Measurements from ENCODE around the gene SRGN. TPM values are rescaled to one million over a fixed set of nuclear protein-coding genes. Genes with fewer than 3 reads are reported as not detected.
"Not testable (repeated sequence)": the region's sequence is repeated elsewhere in the genome, so short reads cannot be mapped to it uniquely, and the experiment has no call there.

Gene SRGN
- total and polyA plus RNA-seq, 2 donors = 290 to 549 TPM

- no peaks in the 10 kb centered on the region for H3K27me3 ChIP-seq (ENCODE audit: control insufficient read depth in 2 of 2, insufficient read depth in 1 of 2, low read length in 1 of 2)
- H3K36me3 ChIP-seq (ENCODE audit: control insufficient read depth in 2 of 2, insufficient read depth in 2 of 2, low read length in 1 of 2) = peaks cover 0 to 16% of the 10 kb centered on the region in 2 donors
- no peak overlapping the region for H3K4me3 ChIP-seq (ENCODE audit: low read length in 2 of 2)
- H3K27ac ChIP-seq (ENCODE audit: low read depth in 1 of 2, low read length in 1 of 2) = no peak overlapping the region
- WGBS = 77% methylated on average over 2 of the region's 2 CpGs
- H3K4me1 ChIP-seq (ENCODE audit: control insufficient read depth in 2 of 2, insufficient read depth in 2 of 2, low read length in 2 of 2) = peaks cover under 1 to 3% of the 10 kb centered on the region in 2 donors
- DNase-seq (ENCODE audit: low read depth in 6 of 9, low spot score in 9 of 9) = no peak
- no peaks in the 10 kb centered on the region for H3K9me3 ChIP-seq (ENCODE audit: control insufficient read depth in 2 of 2, insufficient read depth in 1 of 2, low read length in 1 of 2)
Measured at GRCh38 chr10:69130251-69130650, 42.3 kb downstream of the SRGN start.

- H3K4me1 ChIP-seq (ENCODE audit: control insufficient read depth in 2 of 2, insufficient read depth in 2 of 2, low read length in 2 of 2) = no peaks in the 10 kb centered on the region
- H3K27ac ChIP-seq (ENCODE audit: low read depth in 1 of 2, low read length in 1 of 2) = no peak overlapping the region
- whole genome bisulfite sequencing = 100% methylated on average over 2 of the region's 2 CpGs
- no peak for DNase-seq (ENCODE audit: low read depth in 6 of 9, low spot score in 9 of 9)
- H3K27me3 ChIP-seq (ENCODE audit: control insufficient read depth in 2 of 2, insufficient read depth in 1 of 2, low read length in 1 of 2) = no peaks in the 10 kb centered on the region
- no peak overlapping the region for H3K4me3 ChIP-seq (ENCODE audit: low read length in 2 of 2)
- H3K36me3 ChIP-seq (ENCODE audit: control insufficient read depth in 2 of 2, insufficient read depth in 2 of 2, low read length in 1 of 2) = peaks cover 7 to 9% of the 10 kb centered on the region in 2 donors
- H3K9me3 ChIP-seq (ENCODE audit: control insufficient read depth in 2 of 2, insufficient read depth in 1 of 2, low read length in 1 of 2) = no peaks in the 10 kb centered on the region
Measured at GRCh38 chr10:69139961-69140360, 52.1 kb downstream of the SRGN start.

- H3K27ac ChIP-seq (ENCODE audit: low read depth in 1 of 2, low read length in 1 of 2) = no peak overlapping the region
- H3K27me3 ChIP-seq (ENCODE audit: control insufficient read depth in 2 of 2, insufficient read depth in 1 of 2, low read length in 1 of 2) = no peaks in the 10 kb centered on the region
- no peak for DNase-seq (ENCODE audit: low read depth in 6 of 9, low spot score in 9 of 9)
- WGBS = 97% methylated on average over 1 of the region's 1 CpG
- H3K36me3 ChIP-seq (ENCODE audit: control insufficient read depth in 2 of 2, insufficient read depth in 2 of 2, low read length in 1 of 2) = peaks cover 6 to 7% of the 10 kb centered on the region in 2 donors
- no peaks in the 10 kb centered on the region for H3K9me3 ChIP-seq (ENCODE audit: control insufficient read depth in 2 of 2, insufficient read depth in 1 of 2, low read length in 1 of 2)
- H3K4me3 ChIP-seq (ENCODE audit: low read length in 2 of 2) = no peak overlapping the region
- no peaks in the 10 kb centered on the region for H3K4me1 ChIP-seq (ENCODE audit: control insufficient read depth in 2 of 2, insufficient read depth in 2 of 2, low read length in 2 of 2)
Measured at GRCh38 chr10:69141304-69141703, 53.4 kb downstream of the SRGN start.

GRCh38 chr10:69142074-69142473 lies 54.2 kb downstream of the SRGN start:
- H3K4me3 ChIP-seq (ENCODE audit: low read length in 2 of 2); DNase-seq (ENCODE audit: low read depth in 6 of 9, low spot score in 9 of 9); H3K36me3 ChIP-seq (ENCODE audit: control insufficient read depth in 2 of 2, insufficient read depth in 2 of 2, low read length in 1 of 2); H3K27me3 ChIP-seq (ENCODE audit: control insufficient read depth in 2 of 2, insufficient read depth in 1 of 2, low read length in 1 of 2); H3K9me3 ChIP-seq (ENCODE audit: control insufficient read depth in 2 of 2, insufficient read depth in 1 of 2, low read length in 1 of 2); H3K4me1 ChIP-seq (ENCODE audit: control insufficient read depth in 2 of 2, insufficient read depth in 2 of 2, low read length in 2 of 2); H3K27ac ChIP-seq (ENCODE audit: low read depth in 1 of 2, low read length in 1 of 2): not testable (repeated sequence)
- WGBS = 95% methylated on average over 3 of the region's 3 CpGs

GRCh38 chr10:69142983-69143382 lies 55.1 kb downstream of the SRGN start:
- Histone ChIP-seq H3K4me3 (ENCODE audit: low read length in 2 of 2) (no peak overlapping the region), H3K36me3 (ENCODE audit: control insufficient read depth in 2 of 2, insufficient read depth in 2 of 2, low read length in 1 of 2) (peaks cover 3% of the 10 kb centered on the region in 2 donors), H3K27ac (ENCODE audit: low read depth in 1 of 2, low read length in 1 of 2) (no peak overlapping the region), H3K4me1 (ENCODE audit: control insufficient read depth in 2 of 2, insufficient read depth in 2 of 2, low read length in 2 of 2) (no peaks in the 10 kb centered on the region), H3K27me3 (ENCODE audit: control insufficient read depth in 2 of 2, insufficient read depth in 1 of 2, low read length in 1 of 2) (no peaks in the 10 kb centered on the region), H3K9me3 (ENCODE audit: control insufficient read depth in 2 of 2, insufficient read depth in 1 of 2, low read length in 1 of 2) (no peaks in the 10 kb centered on the region)
- 84% methylated on average over 3 of the region's 3 CpGs for WGBS
- DNase-seq (ENCODE audit: low read depth in 6 of 9, low spot score in 9 of 9) = no peak

- WGBS = 95% methylated on average over 1 of the region's 1 CpG
- DNase-seq (ENCODE audit: low read depth in 6 of 9, low spot score in 9 of 9) = no peak
- H3K9me3 ChIP-seq (ENCODE audit: control insufficient read depth in 2 of 2, insufficient read depth in 1 of 2, low read length in 1 of 2) = no peaks in the 10 kb centered on the region
- H3K27ac ChIP-seq (ENCODE audit: low read depth in 1 of 2, low read length in 1 of 2) = no peak overlapping the region
- peaks cover 0 to 3% of the 10 kb centered on the region in 2 donors for H3K36me3 ChIP-seq (ENCODE audit: control insufficient read depth in 2 of 2, insufficient read depth in 2 of 2, low read length in 1 of 2)
- H3K4me3 ChIP-seq (ENCODE audit: low read length in 2 of 2) = no peak overlapping the region
- no peaks in the 10 kb centered on the region for H3K4me1 ChIP-seq (ENCODE audit: control insufficient read depth in 2 of 2, insufficient read depth in 2 of 2, low read length in 2 of 2)
- H3K27me3 ChIP-seq (ENCODE audit: control insufficient read depth in 2 of 2, insufficient read depth in 1 of 2, low read length in 1 of 2) = no peaks in the 10 kb centered on the region
Measured at GRCh38 chr10:69145329-69145728, 57.4 kb downstream of the SRGN start.

GRCh38 chr10:69145864-69146263 lies 58.0 kb downstream of the SRGN start:
- DNase-seq (ENCODE audit: low read depth in 6 of 9, low spot score in 9 of 9) = no peak
- Histone ChIP-seq H3K27ac (ENCODE audit: low read depth in 1 of 2, low read length in 1 of 2) (no peak overlapping the region), H3K9me3 (ENCODE audit: control insufficient read depth in 2 of 2, insufficient read depth in 1 of 2, low read length in 1 of 2) (no peaks in the 10 kb centered on the region), H3K4me1 (ENCODE audit: control insufficient read depth in 2 of 2, insufficient read depth in 2 of 2, low read length in 2 of 2) (no peaks in the 10 kb centered on the region), H3K27me3 (ENCODE audit: control insufficient read depth in 2 of 2, insufficient read depth in 1 of 2, low read length in 1 of 2) (no peaks in the 10 kb centered on the region), H3K36me3 (ENCODE audit: control insufficient read depth in 2 of 2, insufficient read depth in 2 of 2, low read length in 1 of 2) (peaks cover 0 to 3% of the 10 kb centered on the region in 2 donors), H3K4me3 (ENCODE audit: low read length in 2 of 2) (no peak overlapping the region)
- 98% methylated on average over 8 of the region's 8 CpGs for WGBS

- H3K27ac ChIP-seq (ENCODE audit: low read depth in 1 of 2, low read length in 1 of 2) = no peak overlapping the region
- no peak overlapping the region for H3K4me3 ChIP-seq (ENCODE audit: low read length in 2 of 2)
- no peaks in the 10 kb centered on the region for H3K27me3 ChIP-seq (ENCODE audit: control insufficient read depth in 2 of 2, insufficient read depth in 1 of 2, low read length in 1 of 2)
- no peaks in the 10 kb centered on the region for H3K4me1 ChIP-seq (ENCODE audit: control insufficient read depth in 2 of 2, insufficient read depth in 2 of 2, low read length in 2 of 2)
- peaks cover 0 to 3% of the 10 kb centered on the region in 2 donors for H3K36me3 ChIP-seq (ENCODE audit: control insufficient read depth in 2 of 2, insufficient read depth in 2 of 2, low read length in 1 of 2)
- peak in 2 of 9 donors; percentile 15 to 27 for DNase-seq (ENCODE audit: low read depth in 6 of 9, low spot score in 9 of 9)
- no peaks in the 10 kb centered on the region for H3K9me3 ChIP-seq (ENCODE audit: control insufficient read depth in 2 of 2, insufficient read depth in 1 of 2, low read length in 1 of 2)
- 23% methylated on average over 2 of the region's 2 CpGs for WGBS
Measured at GRCh38 chr10:69146759-69147158, 58.9 kb downstream of the SRGN start.

- WGBS = over 99% methylated on average over 3 of the region's 3 CpGs
- no peak overlapping the region for H3K4me3 ChIP-seq (ENCODE audit: low read length in 2 of 2)
- no peaks in the 10 kb centered on the region for H3K4me1 ChIP-seq (ENCODE audit: control insufficient read depth in 2 of 2, insufficient read depth in 2 of 2, low read length in 2 of 2)
- DNase-seq (ENCODE audit: low read depth in 6 of 9, low spot score in 9 of 9) = no peak
- H3K27me3 ChIP-seq (ENCODE audit: control insufficient read depth in 2 of 2, insufficient read depth in 1 of 2, low read length in 1 of 2) = no peaks in the 10 kb centered on the region
- H3K36me3 ChIP-seq (ENCODE audit: control insufficient read depth in 2 of 2, insufficient read depth in 2 of 2, low read length in 1 of 2) = peaks cover 0 to 4% of the 10 kb centered on the region in 2 donors
- H3K27ac ChIP-seq (ENCODE audit: low read depth in 1 of 2, low read length in 1 of 2) = no peak overlapping the region
- H3K9me3 ChIP-seq (ENCODE audit: control insufficient read depth in 2 of 2, insufficient read depth in 1 of 2, low read length in 1 of 2) = no peaks in the 10 kb centered on the region
Measured at GRCh38 chr10:69151984-69152383, 64.1 kb downstream of the SRGN start.

- 97% methylated on average over 6 of the region's 6 CpGs for WGBS
- no peak overlapping the region for H3K27ac ChIP-seq (ENCODE audit: low read depth in 1 of 2, low read length in 1 of 2)
- no peaks in the 10 kb centered on the region for H3K4me1 ChIP-seq (ENCODE audit: control insufficient read depth in 2 of 2, insufficient read depth in 2 of 2, low read length in 2 of 2)
- peaks cover 0 to 12% of the 10 kb centered on the region in 2 donors for H3K36me3 ChIP-seq (ENCODE audit: control insufficient read depth in 2 of 2, insufficient read depth in 2 of 2, low read length in 1 of 2)
- no peak for DNase-seq (ENCODE audit: low read depth in 6 of 9, low spot score in 9 of 9)
- H3K27me3 ChIP-seq (ENCODE audit: control insufficient read depth in 2 of 2, insufficient read depth in 1 of 2, low read length in 1 of 2) = no peaks in the 10 kb centered on the region
- no peaks in the 10 kb centered on the region for H3K9me3 ChIP-seq (ENCODE audit: control insufficient read depth in 2 of 2, insufficient read depth in 1 of 2, low read length in 1 of 2)
- H3K4me3 ChIP-seq (ENCODE audit: low read length in 2 of 2) = no peak overlapping the region
Measured at GRCh38 chr10:69153227-69153626, 65.3 kb downstream of the SRGN start.
